H9 (cell line): Measurements from ENCODE around the gene ETF1. TPM values are rescaled to one million over a fixed set of nuclear protein-coding genes. Genes with fewer than 3 reads are reported as not detected.

Experiments used
- DNase-seq: peaks from one replicate; pipeline ENCODE4 v3.0.0-alpha.2; 2017
- H2AFZ ChIP-seq: one replicate; pipeline ENCODE4 v1.6.1; 2013; ENCODE audit warnings: mild to moderate bottlenecking, low read length, control low read depth, moderate library complexity
- H2AK5ac ChIP-seq: 2 replicates; pipeline ENCODE4 v1.6.1; 2013; ENCODE audit warnings: low read length, control low read depth, mixed read lengths; ENCODE audit not compliant: insufficient read length
- H2BK120ac ChIP-seq: one replicate; pipeline ENCODE4 v1.6.1; 2013; ENCODE audit warnings: low read depth, mild to moderate bottlenecking, low read length, control low read depth, inconsistent platforms; ENCODE audit not compliant: poor library complexity, severe bottlenecking
- H2BK12ac ChIP-seq: 2 replicates; pipeline ENCODE4 v1.6.1; 2013; ENCODE audit warnings: low read length, control low read depth, mixed read lengths, low read depth; ENCODE audit not compliant: insufficient read length
- H2BK15ac ChIP-seq: 2 replicates; pipeline ENCODE4 v1.6.1; 2013; ENCODE audit warnings: low read depth, low read length, control low read depth
- H2BK20ac ChIP-seq: one replicate; pipeline ENCODE4 v1.6.1; 2013; ENCODE audit warnings: low read depth, mild to moderate bottlenecking, low read length, control low read depth, inconsistent platforms; ENCODE audit not compliant: poor library complexity, severe bottlenecking
- H2BK5ac ChIP-seq: 2 replicates; pipeline ENCODE4 v1.6.1; 2013; ENCODE audit warnings: low read length, control low read depth, mixed read lengths; ENCODE audit not compliant: insufficient read length
- H3K14ac ChIP-seq: 2 replicates; pipeline ENCODE4 v1.6.1; 2013; ENCODE audit warnings: low read length, control low read depth; ENCODE audit not compliant: insufficient read depth
- H3K18ac ChIP-seq: 2 replicates; pipeline ENCODE4 v1.6.1; 2013; ENCODE audit warnings: low read depth, mild to moderate bottlenecking, mixed read lengths, low read length, control low read depth; ENCODE audit not compliant: insufficient read length
- H3K23ac ChIP-seq: 2 replicates; pipeline ENCODE4 v1.6.1; 2013; ENCODE audit warnings: low read length, control low read depth, mixed read lengths, low read depth; ENCODE audit not compliant: insufficient read length
- H3K23me2 ChIP-seq: 2 replicates; pipeline ENCODE4 v1.6.1; 2013; ENCODE audit warnings: low read depth, mild to moderate bottlenecking, mixed read lengths, low read length, control low read depth; ENCODE audit not compliant: insufficient read length, poor library complexity, severe bottlenecking
- H3K27ac ChIP-seq: 2 replicates; pipeline ENCODE4 v1.5.1; 2013; ENCODE audit warnings: low read length, control low read depth, mixed read lengths, low read depth; ENCODE audit not compliant: insufficient read length
- H3K27me3 ChIP-seq: 2 replicates; pipeline ENCODE4 v1.6.1; 2013; ENCODE audit warnings: low read length, control low read depth, inconsistent platforms; ENCODE audit not compliant: insufficient read depth
- H3K4ac ChIP-seq: 2 replicates; pipeline ENCODE4 v1.6.1; 2013; ENCODE audit warnings: low read depth, mild to moderate bottlenecking, control low read depth, inconsistent platforms, low read length, moderate library complexity
- H3K4me1 ChIP-seq: 2 replicates; pipeline ENCODE4 v1.6.1; 2013; ENCODE audit warnings: low read length, control low read depth, inconsistent platforms; ENCODE audit not compliant: insufficient read depth
- H3K4me2 ChIP-seq: 2 replicates; pipeline ENCODE4 v1.6.1; 2013; ENCODE audit warnings: low read length, control low read depth, mixed read lengths; ENCODE audit not compliant: insufficient read length, insufficient read depth
- H3K56ac ChIP-seq: 2 replicates; pipeline ENCODE4 v1.6.1; 2013; ENCODE audit warnings: low read depth, mild to moderate bottlenecking, mixed read lengths, low read length, control low read depth; ENCODE audit not compliant: insufficient read length
- H3K79me1 ChIP-seq: 2 replicates; pipeline ENCODE4 v1.6.1; 2013; ENCODE audit warnings: low read depth, mild to moderate bottlenecking, moderate library complexity, low read length, control low read depth, inconsistent platforms; ENCODE audit not compliant: insufficient read depth, poor library complexity, severe bottlenecking
- H3K79me2 ChIP-seq: 2 replicates; pipeline ENCODE4 v1.6.1; 2013; ENCODE audit warnings: low read length, control low read depth, inconsistent platforms; ENCODE audit not compliant: insufficient read depth
- H3K9ac ChIP-seq: 2 replicates; pipeline ENCODE4 v1.6.1; 2013; ENCODE audit warnings: low read length, control low read depth, mixed read lengths; ENCODE audit not compliant: insufficient read length; ENCODE audit errors: extremely low read depth
- H3K9me3 ChIP-seq: one replicate; pipeline ENCODE4 v1.6.1; 2013; ENCODE audit warnings: low read depth, low read length, inconsistent platforms; ENCODE audit not compliant: control insufficient read depth
- H3T11ph ChIP-seq: one replicate; pipeline ENCODE4 v1.6.1; 2013; ENCODE audit warnings: mild to moderate bottlenecking, low read length, control low read depth, inconsistent platforms
- H4K20me1 ChIP-seq: one replicate; pipeline ENCODE4 v1.6.1; 2013; ENCODE audit not compliant: control insufficient read depth, insufficient read length, insufficient read depth
- H4K5ac ChIP-seq: 2 replicates; pipeline ENCODE4 v1.6.1; 2013; ENCODE audit warnings: low read depth, mild to moderate bottlenecking, mixed read lengths, low read length, control low read depth; ENCODE audit not compliant: insufficient read length
- H4K8ac ChIP-seq: replicated peaks from 2 replicates; pipeline ENCODE4 v1.6.1; 2013; ENCODE audit warnings: low read length, control low read depth, mixed read lengths, low read depth; ENCODE audit not compliant: insufficient read length
- H4K91ac ChIP-seq: 2 replicates; pipeline ENCODE4 v1.6.1; 2013; ENCODE audit warnings: low read depth, mild to moderate bottlenecking, moderate library complexity, mixed read lengths, low read length, control low read depth; ENCODE audit not compliant: insufficient read length
- H3K27ac Mint-ChIP-seq, 3 experiments: 2 replicates in 2 of 3; 3 replicates in 1 of 3; pipeline ENCODE4 v1.8.0; 2020 to 2021; ENCODE audit warnings: mixed read lengths in 3 of 3, mild to moderate bottlenecking in 1 of 3, moderate library complexity in 1 of 3
- H3K27me3 Mint-ChIP-seq: 2 replicates; pipeline ENCODE4 v1.8.0; 2021; ENCODE audit warnings: low read depth, mild to moderate bottlenecking, moderate library complexity, mixed read lengths
- H3K36me3 Mint-ChIP-seq, 3 experiments: 2 replicates in 2 of 3; 3 replicates in 1 of 3; pipeline ENCODE4 v1.8.0; 2020 to 2021; ENCODE audit warnings: low read depth in 3 of 3, mixed read lengths in 3 of 3; ENCODE audit not compliant: insufficient read depth in 1 of 3
- H3K4me1 Mint-ChIP-seq, 2 experiments: 2 replicates each; pipeline ENCODE4 v1.8.0; 2020; ENCODE audit warnings: mixed read lengths in 2 of 2
- H3K4me3 Mint-ChIP-seq, 2 experiments: 2 replicates in 1 of 2; 3 replicates in 1 of 2; pipeline ENCODE4 v1.8.0; 2020 to 2021; ENCODE audit warnings: mild to moderate bottlenecking in 2 of 2, mixed read lengths in 2 of 2, moderate library complexity in 1 of 2
- H3K9me3 Mint-ChIP-seq, 2 experiments: 2 replicates in 1 of 2; 3 replicates in 1 of 2; pipeline ENCODE4 v1.8.0; 2020; ENCODE audit warnings: mild to moderate bottlenecking in 2 of 2, mixed read lengths in 2 of 2, moderate library complexity in 1 of 2
- WGBS: extraction: QIAGEN DNeasy Blood & Tissue Kit; methylation state at CpG from one replicate; pipeline ENCODE4 v1.1.7; 2013; ENCODE audit warnings: missing lambda C conversion rate, low lambda C conversion rate, mixed read lengths; ENCODE audit not compliant: insufficient read length; ENCODE audit errors: extremely low coverage; 5-methylcytosine and 5-hydroxymethylcytosine counted together
- total RNA-seq: library from RNA; stranded (reverse); gene quantifications from 2 replicates; pipeline ENCODE4 v1.2.1, GENCODE V29; 2021
- TF ChIP-seq, protein P1 (sequence below): fragments of 200-600 bp; sonication (generic); conservative IDR thresholded peaks from 3 replicates; pipeline ENCODE4 v1.8.0; 2021; ENCODE audit warnings: antibody characterized with exemption, mild to moderate bottlenecking

Gene ETF1
- total RNA-seq, 1 experiment from 2014 or later, result 175 TPM

- no CpG with 5 or more reads among the region's 93 CpGs for WGBS
- H4K8ac ChIP-seq, result no peak overlapping the region
- H2BK12ac ChIP-seq, result no peak overlapping the region
- H3K23me2 ChIP-seq, result peaks cover 11% of the 10 kb centered on the region
- Mint-ChIP-seq H3K36me3 (no peaks in the 10 kb centered on the region; a peak in 1 of 7 replicates), H3K4me3 (peak overlapping the region; percentile 73 to 86), H3K4me1 (peaks cover 25 to 36% of the 10 kb centered on the region in 2 experiments), H3K9me3 (no peaks in the 10 kb centered on the region; a peak in 1 of 5 replicates), H3K27me3 (peaks cover 45% of the 10 kb centered on the region), H3K27ac (peak overlapping the region in 2 of 3 experiments; percentile 80 to 87; a peak in 5 of 7 replicates)
- H3K4me1 ChIP-seq, result peaks cover 4% of the 10 kb centered on the region; the same call in 1 of the 2 replicates
- peak; percentile 81 for DNase-seq
- H2BK5ac ChIP-seq, result no peak overlapping the region
- H3K4ac ChIP-seq, result no peak overlapping the region
- no peak overlapping the region for H4K91ac ChIP-seq
- no peak overlapping the region for H3T11ph ChIP-seq
- no peaks in the 10 kb centered on the region for H3K9me3 ChIP-seq
- no peak overlapping the region for H2BK120ac ChIP-seq
- H3K14ac ChIP-seq, result peak overlapping the region; percentile 93
- H3K27me3 ChIP-seq, result no peaks in the 10 kb centered on the region; the same call in 1 of the 2 replicates
- H2AFZ ChIP-seq, result no peak overlapping the region
- peak overlapping the region; percentile 53 for H3K4me2 ChIP-seq
- no peaks in the 10 kb centered on the region for H3K79me2 ChIP-seq
- H2BK15ac ChIP-seq, result no peak overlapping the region
- no peaks in the 10 kb centered on the region for H3K79me1 ChIP-seq
- TF ChIP-seq, protein P1, sequence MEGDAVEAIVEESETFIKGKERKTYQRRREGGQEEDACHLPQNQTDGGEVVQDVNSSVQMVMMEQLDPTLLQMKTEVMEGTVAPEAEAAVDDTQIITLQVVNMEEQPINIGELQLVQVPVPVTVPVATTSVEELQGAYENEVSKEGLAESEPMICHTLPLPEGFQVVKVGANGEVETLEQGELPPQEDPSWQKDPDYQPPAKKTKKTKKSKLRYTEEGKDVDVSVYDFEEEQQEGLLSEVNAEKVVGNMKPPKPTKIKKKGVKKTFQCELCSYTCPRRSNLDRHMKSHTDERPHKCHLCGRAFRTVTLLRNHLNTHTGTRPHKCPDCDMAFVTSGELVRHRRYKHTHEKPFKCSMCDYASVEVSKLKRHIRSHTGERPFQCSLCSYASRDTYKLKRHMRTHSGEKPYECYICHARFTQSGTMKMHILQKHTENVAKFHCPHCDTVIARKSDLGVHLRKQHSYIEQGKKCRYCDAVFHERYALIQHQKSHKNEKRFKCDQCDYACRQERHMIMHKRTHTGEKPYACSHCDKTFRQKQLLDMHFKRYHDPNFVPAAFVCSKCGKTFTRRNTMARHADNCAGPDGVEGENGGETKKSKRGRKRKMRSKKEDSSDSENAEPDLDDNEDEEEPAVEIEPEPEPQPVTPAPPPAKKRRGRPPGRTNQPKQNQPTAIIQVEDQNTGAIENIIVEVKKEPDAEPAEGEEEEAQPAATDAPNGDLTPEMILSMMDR, result no peak
- no peak overlapping the region for H2BK20ac ChIP-seq
- H3K9ac ChIP-seq, result peak overlapping the region; percentile 20
- no peak overlapping the region for H4K5ac ChIP-seq
- H2AK5ac ChIP-seq, result no peak overlapping the region
- H3K56ac ChIP-seq, result no peak overlapping the region
- H3K18ac ChIP-seq, result peak overlapping the region; percentile 91
- no peaks in the 10 kb centered on the region for H4K20me1 ChIP-seq
- H3K23ac ChIP-seq, result no peak overlapping the region
- H3K27ac ChIP-seq, result no peak overlapping the region
Observed at GRCh38 chr5:138491669-138492559, 51.1 kb downstream of the ETF1 start.
